ENCODE measurements around the gene NUDCD2.

GRCh38 chr5:163447875-163448274 lies 12.0 kb downstream of the NUDCD2 start:
- TF ChIP-seq CTCF (conservative IDR thresholded peaks at IDR 0.05; ENCODE audit: low read length) = no peak
- no peak for TF ChIP-seq EZH2phosphoT487 (IDR thresholded peaks at IDR 0.05; ENCODE audit: borderline replicate concordance, low read depth, low read length)
